T47D (cell line): Measurements from ENCODE around the gene DSCAM.

ENCODE experiments used
- DNase-seq, 2 experiments: peaks; one replicate each; pipeline versions ENCODE4 v3.0.0 to v3.0.0-alpha.2; 2011 to 2012; ENCODE audit warnings: low read depth in 1 of 2, low spot score in 1 of 2
- JUND ChIP-seq: IDR thresholded peaks from 2 replicates; pipeline ENCODE4 v1.6.1; 2012; ENCODE audit warnings: low read depth
- in situ Hi-C: cut with HindIII; loops from 2 replicates; pipeline ENCODE4 v1.10.0; 2016; ENCODE audit warnings: low sequenced_read_pairs, low pct_unique_long_range_greater_than_20kb

Gene DSCAM

GRCh38 chr21:40136571-40136970 lies 710.4 kb downstream of the DSCAM start:
- no peak for TF ChIP-seq JUND
- in situ Hi-C loops: no loop called here
- DNase-seq: no peak

- no peak for TF ChIP-seq JUND
- DNase-seq: no peak
- in situ Hi-C loops: no loop called here
Observed at GRCh38 chr21:40134731-40135492, 712.0 kb downstream of the DSCAM start.

GRCh38 chr21:40130476-40130875 lies 716.5 kb downstream of the DSCAM start:
- in situ Hi-C loops: no loop called here
- DNase-seq: no peak
- TF ChIP-seq JUND: no peak

- no peak for DNase-seq
- TF ChIP-seq JUND: no peak
- in situ Hi-C loops: no loop called here
Observed at GRCh38 chr21:40129809-40130208, 717.1 kb downstream of the DSCAM start.

- in situ Hi-C loops: no loop called here
- DNase-seq: no peak
- no peak for TF ChIP-seq JUND
Observed at GRCh38 chr21:40128891-40129290, 718.1 kb downstream of the DSCAM start.

GRCh38 chr21:40120940-40121575 lies 725.9 kb downstream of the DSCAM start:
- no peak for TF ChIP-seq JUND
- peak; percentile 20 to 63 for DNase-seq
- in situ Hi-C loops: no loop called here

- in situ Hi-C loops: no loop called here
- no peak for DNase-seq
- no peak for TF ChIP-seq JUND
Observed at GRCh38 chr21:40118527-40118926, 728.4 kb downstream of the DSCAM start.

- DNase-seq: no peak
- in situ Hi-C loops: no loop called here
- no peak for TF ChIP-seq JUND
Observed at GRCh38 chr21:40117236-40117635, 729.7 kb downstream of the DSCAM start.

GRCh38 chr21:40115775-40116174 lies 731.2 kb downstream of the DSCAM start:
- no peak for TF ChIP-seq JUND
- DNase-seq: no peak
- in situ Hi-C loops: no loop called here

GRCh38 chr21:40102682-40103081 lies 744.3 kb downstream of the DSCAM start:
- in situ Hi-C loops: no loop called here
- DNase-seq: no peak
- TF ChIP-seq JUND: no peak

- no peak for TF ChIP-seq JUND
- in situ Hi-C loops: no loop called here
Observed at GRCh38 chr21:40099809-40100208, 747.1 kb downstream of the DSCAM start.

GRCh38 chr21:40095477-40095876 lies 751.5 kb downstream of the DSCAM start:
- no peak for DNase-seq
- no peak for TF ChIP-seq JUND
- in situ Hi-C loops: no loop called here

More at GRCh38 chr21:40099809-40100208, 747.1 kb downstream of the DSCAM start:
- peak in 1 of 2 experiments; percentile 4 for DNase-seq

GRCh38 chr21:40080385-40080784 lies 766.6 kb downstream of the DSCAM start:
- no peak for TF ChIP-seq JUND
- in situ Hi-C loops: no loop called here
- DNase-seq: no peak

- in situ Hi-C loops: no loop called here
- peak; percentile 60 to 85 for DNase-seq
- TF ChIP-seq JUND: no peak
Observed at GRCh38 chr21:40074710-40075109, 772.2 kb downstream of the DSCAM start.
